IMR-90 (cell line): ENCODE measurements around the gene CFAP58.

ENCODE experiments used
- FOS ChIP-seq: fragments of 150-350 bp; IDR thresholded peaks from 2 replicates; pipeline ENCODE4 v1.6.1; 2016; ENCODE audit warnings: low read depth, low read length
- MAZ ChIP-seq: IDR thresholded peaks from 2 replicates; pipeline ENCODE4 v1.6.1; 2012; ENCODE audit warnings: low read depth, mild to moderate bottlenecking, low read length, improper control_type of control experiment, moderate library complexity, borderline replicate concordance
- POLR2A ChIP-seq: IDR thresholded peaks from 2 replicates; pipeline ENCODE4 v1.6.1; 2012; ENCODE audit warnings: mild to moderate bottlenecking, low read depth, low read length
- RAD21 ChIP-seq: IDR thresholded peaks from 2 replicates; pipeline ENCODE4 v1.6.1; 2012; ENCODE audit warnings: low read length, improper control_type of control experiment
- RFX5 ChIP-seq: IDR thresholded peaks from 2 replicates; pipeline ENCODE4 v1.8.0; 2012; ENCODE audit warnings: low read depth, mild to moderate bottlenecking, low read length, moderate library complexity
- TF ChIP-seq, protein P1 (sequence below): conservative IDR thresholded peaks from 2 replicates; pipeline ENCODE4 v1.5.1; 2012; ENCODE audit warnings: mild to moderate bottlenecking, low read depth, low read length, improper control_type of control experiment

DNA sequence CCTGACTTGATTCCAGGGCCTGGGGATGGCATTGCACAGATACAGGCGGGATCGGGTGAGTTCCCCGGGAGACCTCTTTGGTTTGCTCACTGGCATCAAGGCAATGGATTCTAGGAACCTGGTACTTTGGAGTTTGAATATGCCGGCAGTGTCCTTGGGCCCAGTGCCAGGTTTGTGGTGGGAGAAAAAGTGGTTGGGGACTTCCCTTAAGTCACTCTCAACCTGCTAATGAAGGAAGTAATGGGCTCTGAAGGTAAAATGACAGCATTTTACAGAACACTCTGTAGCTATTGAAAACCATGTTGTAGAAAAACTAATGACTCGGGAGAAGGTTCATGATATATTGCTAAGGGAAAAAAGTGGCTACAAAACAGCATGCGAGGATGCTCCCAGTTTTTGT lies 129.9 kb downstream of the CFAP58 start:
- TF ChIP-seq, protein P1, sequence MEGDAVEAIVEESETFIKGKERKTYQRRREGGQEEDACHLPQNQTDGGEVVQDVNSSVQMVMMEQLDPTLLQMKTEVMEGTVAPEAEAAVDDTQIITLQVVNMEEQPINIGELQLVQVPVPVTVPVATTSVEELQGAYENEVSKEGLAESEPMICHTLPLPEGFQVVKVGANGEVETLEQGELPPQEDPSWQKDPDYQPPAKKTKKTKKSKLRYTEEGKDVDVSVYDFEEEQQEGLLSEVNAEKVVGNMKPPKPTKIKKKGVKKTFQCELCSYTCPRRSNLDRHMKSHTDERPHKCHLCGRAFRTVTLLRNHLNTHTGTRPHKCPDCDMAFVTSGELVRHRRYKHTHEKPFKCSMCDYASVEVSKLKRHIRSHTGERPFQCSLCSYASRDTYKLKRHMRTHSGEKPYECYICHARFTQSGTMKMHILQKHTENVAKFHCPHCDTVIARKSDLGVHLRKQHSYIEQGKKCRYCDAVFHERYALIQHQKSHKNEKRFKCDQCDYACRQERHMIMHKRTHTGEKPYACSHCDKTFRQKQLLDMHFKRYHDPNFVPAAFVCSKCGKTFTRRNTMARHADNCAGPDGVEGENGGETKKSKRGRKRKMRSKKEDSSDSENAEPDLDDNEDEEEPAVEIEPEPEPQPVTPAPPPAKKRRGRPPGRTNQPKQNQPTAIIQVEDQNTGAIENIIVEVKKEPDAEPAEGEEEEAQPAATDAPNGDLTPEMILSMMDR = no peak
- TF ChIP-seq RFX5 (no peak), POLR2A (no peak), RAD21 (no peak), MAZ (no peak), FOS (no peak)
